ENCODE measurements around the gene DMD. TPM values are rescaled to one million over a fixed set of nuclear protein-coding genes. Genes with fewer than 3 reads are reported as not detected.

DMD gene
- polyA plus RNA-seq, 2 of the 4 experiments (the other 2 are of a cell fraction), result 0.03 TPM; not detected in 1

DNA sequence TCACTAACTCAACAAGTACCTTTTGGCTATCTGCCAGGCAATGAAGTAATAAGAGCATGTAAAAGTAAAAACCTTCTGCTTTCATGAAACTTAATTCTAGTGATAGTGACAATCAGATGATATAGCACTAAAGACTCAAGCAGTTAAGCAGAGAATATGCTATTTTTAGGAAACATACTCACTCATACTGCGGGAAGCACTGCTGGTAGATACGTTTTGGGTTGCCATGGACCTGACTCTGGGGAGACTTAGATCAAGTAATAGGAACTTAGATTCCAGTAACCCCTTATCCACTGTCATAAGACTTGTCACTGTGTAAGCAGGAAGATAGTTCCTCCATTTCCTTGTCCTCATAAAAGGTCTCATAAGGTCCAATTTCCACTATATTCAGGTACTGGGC, 386.3 kb downstream of the DMD start:
- TF ChIP-seq KDM5A (IDR thresholded peaks at IDR 0.05) (no peak), HMGXB4 (CRISPR knock-in tag; IDR thresholded peaks at IDR 0.05; ENCODE audit: borderline replicate concordance) (no peak), FOSL2 (IDR thresholded peaks at IDR 0.05) (no peak), FOSL2 (CRISPR knock-in tag; IDR thresholded peaks at IDR 0.05) (no peak), BHLHE40 (IDR thresholded peaks at IDR 0.05; ENCODE audit: low read depth, low read length) (no peak), CBX2 (IDR thresholded peaks at IDR 0.05; ENCODE audit: borderline replicate concordance, low read depth) (no peak), POLR2A (IDR thresholded peaks at IDR 0.05; ENCODE audit: low read length) (no peak)
- TF ChIP-seq, protein P1, sequence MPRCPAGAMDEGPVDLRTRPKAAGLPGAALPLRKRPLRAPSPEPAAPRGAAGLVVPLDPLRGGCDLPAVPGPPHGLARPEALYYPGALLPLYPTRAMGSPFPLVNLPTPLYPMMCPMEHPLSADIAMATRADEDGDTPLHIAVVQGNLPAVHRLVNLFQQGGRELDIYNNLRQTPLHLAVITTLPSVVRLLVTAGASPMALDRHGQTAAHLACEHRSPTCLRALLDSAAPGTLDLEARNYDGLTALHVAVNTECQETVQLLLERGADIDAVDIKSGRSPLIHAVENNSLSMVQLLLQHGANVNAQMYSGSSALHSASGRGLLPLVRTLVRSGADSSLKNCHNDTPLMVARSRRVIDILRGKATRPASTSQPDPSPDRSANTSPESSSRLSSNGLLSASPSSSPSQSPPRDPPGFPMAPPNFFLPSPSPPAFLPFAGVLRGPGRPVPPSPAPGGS (IDR thresholded peaks at IDR 0.05), result no peak
- TF ChIP-seq, protein P2, sequence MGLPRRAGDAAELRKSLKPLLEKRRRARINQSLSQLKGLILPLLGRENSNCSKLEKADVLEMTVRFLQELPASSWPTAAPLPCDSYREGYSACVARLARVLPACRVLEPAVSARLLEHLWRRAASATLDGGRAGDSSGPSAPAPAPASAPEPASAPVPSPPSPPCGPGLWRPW (IDR thresholded peaks at IDR 0.05), result no peak
- H3K4me1 ChIP-seq, result no peaks in the 10 kb centered on the region
- H3K4me3 ChIP-seq, result no peak overlapping the region
- WGBS (ENCODE audit: missing lambda C conversion rate), result 3% methylated on average over 2 of the region's 2 CpGs
- no peak for DNase-seq (ENCODE audit: low read depth in 1 of 2, low spot score in 1 of 2)
- H3K9me3 ChIP-seq, result no peaks in the 10 kb centered on the region
- H3K27ac ChIP-seq, result no peak overlapping the region
- H3K4me2 ChIP-seq, result no peak overlapping the region
- ChIA-PET POLR2A (no interaction called here), CTCF (no interaction called here)
- no peak for FAIRE-seq
- ATAC-seq, result no peak

GRCh38 chrX:32804034-32804433, 407.3 kb downstream of the DMD start:
- no peak overlapping the region for H3K4me3 ChIP-seq
- WGBS (ENCODE audit: missing lambda C conversion rate), result 10% methylated on average over 3 of the region's 10 CpGs
- ChIA-PET POLR2A (no interaction called here), CTCF (no interaction called here)
- H3K4me2 ChIP-seq, result no peak overlapping the region
- TF ChIP-seq CBX8 (IDR thresholded peaks at IDR 0.05), result no peak
- TF ChIP-seq, protein P3, sequence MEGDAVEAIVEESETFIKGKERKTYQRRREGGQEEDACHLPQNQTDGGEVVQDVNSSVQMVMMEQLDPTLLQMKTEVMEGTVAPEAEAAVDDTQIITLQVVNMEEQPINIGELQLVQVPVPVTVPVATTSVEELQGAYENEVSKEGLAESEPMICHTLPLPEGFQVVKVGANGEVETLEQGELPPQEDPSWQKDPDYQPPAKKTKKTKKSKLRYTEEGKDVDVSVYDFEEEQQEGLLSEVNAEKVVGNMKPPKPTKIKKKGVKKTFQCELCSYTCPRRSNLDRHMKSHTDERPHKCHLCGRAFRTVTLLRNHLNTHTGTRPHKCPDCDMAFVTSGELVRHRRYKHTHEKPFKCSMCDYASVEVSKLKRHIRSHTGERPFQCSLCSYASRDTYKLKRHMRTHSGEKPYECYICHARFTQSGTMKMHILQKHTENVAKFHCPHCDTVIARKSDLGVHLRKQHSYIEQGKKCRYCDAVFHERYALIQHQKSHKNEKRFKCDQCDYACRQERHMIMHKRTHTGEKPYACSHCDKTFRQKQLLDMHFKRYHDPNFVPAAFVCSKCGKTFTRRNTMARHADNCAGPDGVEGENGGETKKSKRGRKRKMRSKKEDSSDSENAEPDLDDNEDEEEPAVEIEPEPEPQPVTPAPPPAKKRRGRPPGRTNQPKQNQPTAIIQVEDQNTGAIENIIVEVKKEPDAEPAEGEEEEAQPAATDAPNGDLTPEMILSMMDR (IDR thresholded peaks at IDR 0.05), result no peak
- TF ChIP-seq RARB (CRISPR knock-in tag; IDR thresholded peaks at IDR 0.05), result no peak
- no peak for TF ChIP-seq EP300 (IDR thresholded peaks at IDR 0.05)
- no peak for TF ChIP-seq ATOH8 (CRISPR knock-in tag; IDR thresholded peaks at IDR 0.05; ENCODE audit: low read depth)
- TF ChIP-seq, protein P1 (IDR thresholded peaks at IDR 0.05), result no peak
- TF ChIP-seq RCOR1 (IDR thresholded peaks at IDR 0.05; ENCODE audit: low read depth, low read length), result no peak
- TF ChIP-seq HOXB13 (CRISPR knock-in tag; IDR thresholded peaks at IDR 0.05; ENCODE audit: low read depth), result no peak
- TF ChIP-seq CBX2 (IDR thresholded peaks at IDR 0.05; ENCODE audit: borderline replicate concordance, low read depth), result no peak
- no peak for TF ChIP-seq SREBF2 (IDR thresholded peaks at IDR 0.05)
- TF ChIP-seq SMC3 (IDR thresholded peaks at IDR 0.05), result no peak
- TF ChIP-seq EHMT2 (IDR thresholded peaks at IDR 0.05; ENCODE audit: low read depth), result no peak
- TF ChIP-seq, protein P4, sequence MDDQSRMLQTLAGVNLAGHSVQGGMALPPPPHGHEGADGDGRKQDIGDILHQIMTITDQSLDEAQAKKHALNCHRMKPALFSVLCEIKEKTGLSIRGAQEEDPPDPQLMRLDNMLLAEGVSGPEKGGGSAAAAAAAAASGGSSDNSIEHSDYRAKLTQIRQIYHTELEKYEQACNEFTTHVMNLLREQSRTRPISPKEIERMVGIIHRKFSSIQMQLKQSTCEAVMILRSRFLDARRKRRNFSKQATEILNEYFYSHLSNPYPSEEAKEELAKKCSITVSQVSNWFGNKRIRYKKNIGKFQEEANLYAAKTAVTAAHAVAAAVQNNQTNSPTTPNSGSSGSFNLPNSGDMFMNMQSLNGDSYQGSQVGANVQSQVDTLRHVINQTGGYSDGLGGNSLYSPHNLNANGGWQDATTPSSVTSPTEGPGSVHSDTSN (IDR thresholded peaks at IDR 0.05), result no peak
- no peak for TF ChIP-seq NPAS2 (CRISPR knock-in tag; IDR thresholded peaks at IDR 0.05; ENCODE audit: borderline replicate concordance)
- H3K27ac ChIP-seq, result no peak overlapping the region
- DNase-seq (ENCODE audit: low read depth in 1 of 2, low spot score in 1 of 2) (no peak), ATAC-seq (no peak), FAIRE-seq (no peak)
- H3K4me1 ChIP-seq, result no peaks in the 10 kb centered on the region
- H3K9me3 ChIP-seq, result no peaks in the 10 kb centered on the region

All from A549 (cell line).